Measurements from ENCODE around the gene IQGAP1.

The IQGAP1 gene

DNA sequence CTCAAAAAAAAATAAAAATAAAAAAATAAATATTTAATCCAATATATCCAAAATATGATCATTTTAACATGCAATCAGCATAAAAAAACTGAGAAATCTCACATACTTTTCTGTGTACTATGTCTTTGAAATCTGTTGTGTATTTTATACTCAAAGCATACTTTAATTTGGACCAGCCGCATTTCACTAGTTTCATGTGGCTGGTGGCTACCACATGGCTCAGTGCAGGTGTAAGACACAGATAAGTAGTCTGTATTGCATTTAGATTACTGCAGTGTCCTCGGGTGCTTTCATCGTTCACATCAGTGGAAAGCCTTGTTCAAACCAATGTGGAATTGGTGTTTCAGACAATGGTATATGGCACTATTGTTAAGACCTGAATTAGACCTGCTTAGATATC lies 152.7 kb downstream of the IQGAP1 start:
- no peak for DNase-seq

DNA sequence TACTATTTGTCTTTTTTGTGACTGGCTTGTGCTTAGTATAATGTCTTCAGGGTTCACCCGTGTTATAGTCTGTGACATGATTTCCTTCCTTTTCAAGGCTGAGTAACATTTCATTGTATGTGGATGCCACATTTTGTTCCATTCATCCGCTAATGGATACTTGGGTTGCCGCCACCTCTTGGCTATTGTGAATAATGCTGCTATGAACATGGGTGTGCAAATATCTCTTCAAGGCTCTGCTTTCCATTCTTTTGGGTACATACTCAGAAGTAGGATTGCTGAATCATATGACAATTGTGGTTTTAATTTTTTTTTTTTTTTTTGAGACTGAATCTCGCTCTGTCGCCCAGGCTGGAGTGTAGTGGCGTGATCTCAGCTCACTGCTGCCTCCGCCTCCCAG lies 157.1 kb downstream of the IQGAP1 start:
- peak; percentile 13 for DNase-seq

DNA sequence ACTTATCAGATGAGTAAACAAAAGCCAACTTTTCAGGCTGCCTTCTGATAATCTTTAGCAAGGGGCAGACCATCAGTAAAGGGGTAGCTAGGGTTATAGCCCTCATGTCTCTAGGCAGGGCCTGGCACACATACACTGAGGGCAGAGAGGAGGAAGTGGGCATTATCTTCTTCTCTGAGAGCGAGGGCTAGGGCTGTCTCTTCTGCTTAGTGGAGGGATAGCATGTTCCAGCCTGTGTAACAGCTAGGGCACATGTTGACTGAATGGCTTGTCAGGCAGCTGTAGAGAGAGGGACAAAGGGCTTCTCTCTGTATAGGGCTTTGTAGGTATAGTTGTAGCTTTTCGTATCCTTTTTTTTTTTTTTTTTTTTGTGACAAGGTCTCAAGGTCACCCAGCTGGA lies 159.5 kb downstream of the IQGAP1 start:
- DNase-seq, result no peak

DNA sequence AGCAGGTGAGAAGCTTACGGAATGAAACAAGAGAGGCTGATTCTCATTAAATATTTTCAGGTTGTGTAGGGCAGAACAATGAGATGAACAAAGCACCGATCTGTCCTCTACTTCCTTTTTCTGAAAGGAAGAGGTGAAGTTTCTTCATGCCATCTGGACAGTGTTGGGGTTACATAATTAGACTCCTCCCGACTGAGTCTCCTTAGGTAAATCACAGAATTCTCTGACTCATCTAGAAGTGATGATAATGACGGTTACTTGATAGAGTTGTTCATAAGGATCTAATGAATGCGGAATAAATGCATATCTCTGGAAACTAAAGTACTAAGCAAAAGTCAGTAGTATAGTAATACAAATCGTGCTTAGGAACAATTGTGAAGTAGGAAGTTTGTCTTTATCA lies 162.9 kb downstream of the IQGAP1 start:
- no peak for DNase-seq

Measured in activated CD4-positive, alpha-beta T cell treated with anti-CD3 and anti-CD28 coated beads, Interleukin-10, Interleukin-2, amounts not matched to agents 100 ng/mL and 50 ng/mL, durations not matched to agents 16 hours and 8 hours (primary cell).